Urinary bladder (tissue), 4 donors: ENCODE measurements around the gene TNNI3. TPM values are rescaled to one million over a fixed set of nuclear protein-coding genes. Genes with fewer than 3 reads are reported as not detected.
"Not testable (repeated sequence)": the region's sequence is repeated elsewhere in the genome, so short reads cannot be mapped to it uniquely, and the experiment has no call there.

ENCODE experiments used
- DNase-seq: peaks from one replicate; pipeline ENCODE4 v3.0.0-alpha.2; 2015; ENCODE audit errors: extremely low spot score
- H3K27ac ChIP-seq: one replicate; pipeline ENCODE4 v1.5.1; 2013; ENCODE audit warnings: low read depth, mild to moderate bottlenecking, moderate library complexity
- H3K36me3 ChIP-seq: one replicate; pipeline ENCODE4 v1.6.1; 2013; ENCODE audit warnings: mild to moderate bottlenecking, moderate library complexity; ENCODE audit not compliant: insufficient read depth
- H3K4me1 ChIP-seq: one replicate; pipeline ENCODE4 v1.6.1; 2013; ENCODE audit warnings: mild to moderate bottlenecking, moderate library complexity; ENCODE audit not compliant: insufficient read depth
- H3K4me3 ChIP-seq: one replicate; pipeline ENCODE4 v1.5.1; 2013; ENCODE audit warnings: low read depth, low read length
- whole genome bisulfite sequencing: extraction: QIAGEN DNeasy Blood & Tissue Kit; methylation state at CpG from one replicate; pipeline ENCODE4 v1.1.7; 2013; 5-methylcytosine and 5-hydroxymethylcytosine counted together
- polyA plus RNA-seq: library from polyadenylated mRNA; stranded (reverse); fragments of 200-250 nt; gene quantifications from one replicate; pipeline ENCODE4 v1.2.3, GENCODE V29; 2013
- total RNA-seq: library from RNA; depleted of rRNA; stranded (reverse); fragments of >200 nt; gene quantifications from one replicate; pipeline ENCODE4 v1.2.3, GENCODE V29; 2014
- donor health status: healthy with polysubstance abuse.
- donor health status: healthy.

TNNI3 gene
- total and polyA plus RNA-seq, 2 donors = not detected

GRCh38 chr19:55117663-55118391 lies 39.7 kb downstream of the TNNI3 start:
- WGBS = under 1% methylated on average over 44 of the region's 44 CpGs
- no peaks in the 10 kb centered on the region for H3K4me1 ChIP-seq

GRCh38 chr19:55116859-55117662 lies 40.5 kb downstream of the TNNI3 start, which contains the start of gene PPP1R12C:
PPP1R12C (minus strand) TSS chr19:55117637; CDS start chr19:55117543, 94 bp downstream.
- H3K4me3 ChIP-seq = peak within 1 kb of the TSS; percentile 96
- H3K4me1 ChIP-seq = no peaks in the 10 kb centered on the region
- peak within 1 kb of the TSS; percentile 80 for H3K27ac ChIP-seq
- H3K36me3 ChIP-seq = no peaks in the 10 kb centered on the region
- WGBS = under 1% methylated on average over 97 of the region's 97 CpGs
- no peak for DNase-seq

More at GRCh38 chr19:55117663-55118391, 39.7 kb downstream of the TNNI3 start:
- H3K4me3 ChIP-seq = peak overlapping the region; percentile 96
- peak overlapping the region; percentile 35 for H3K27ac ChIP-seq
- peak; percentile 95 for DNase-seq
- H3K36me3 ChIP-seq = no peaks in the 10 kb centered on the region

DNA sequence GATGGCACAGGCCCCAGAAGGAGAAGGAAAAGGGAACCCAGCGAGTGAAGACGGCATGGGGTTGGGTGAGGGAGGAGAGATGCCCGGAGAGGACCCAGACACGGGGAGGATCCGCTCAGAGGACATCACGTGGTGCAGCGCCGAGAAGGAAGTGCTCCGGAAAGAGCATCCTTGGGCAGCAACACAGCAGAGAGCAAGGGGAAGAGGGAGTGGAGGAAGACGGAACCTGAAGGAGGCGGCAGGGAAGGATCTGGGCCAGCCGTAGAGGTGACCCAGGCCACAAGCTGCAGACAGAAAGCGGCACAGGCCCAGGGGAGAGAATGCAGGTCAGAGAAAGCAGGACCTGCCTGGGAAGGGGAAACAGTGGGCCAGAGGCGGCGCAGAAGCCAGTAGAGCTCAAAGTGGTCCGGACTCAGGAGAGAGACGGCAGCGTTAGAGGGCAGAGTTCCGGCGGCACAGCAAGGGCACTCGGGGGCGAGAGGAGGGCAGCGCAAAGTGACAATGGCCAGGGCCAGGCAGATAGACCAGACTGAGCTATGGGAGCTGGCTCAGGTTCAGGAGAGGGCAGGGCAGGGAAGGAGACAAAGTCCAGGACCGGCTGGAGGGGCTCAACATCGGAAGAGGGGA lies 41.2 kb downstream of the TNNI3 start:
- under 1% methylated on average over 25 of the region's 25 CpGs for WGBS
- H3K4me3 ChIP-seq = peak overlapping the region; percentile 96
- no peaks in the 10 kb centered on the region for H3K36me3 ChIP-seq
- no peak for DNase-seq
- H3K27ac ChIP-seq = peak overlapping the region; percentile 80
- no peaks in the 10 kb centered on the region for H3K4me1 ChIP-seq

- no peak overlapping the region for H3K27ac ChIP-seq
- peak overlapping the region; percentile 96 for H3K4me3 ChIP-seq
- DNase-seq = no peak
- no peaks in the 10 kb centered on the region for H3K4me1 ChIP-seq
- no peaks in the 10 kb centered on the region for H3K36me3 ChIP-seq
- 30% methylated on average over 13 of the region's 13 CpGs for WGBS
Observed at GRCh38 chr19:55115446-55116065, 42.0 kb downstream of the TNNI3 start.

- no peak for DNase-seq
- no peak overlapping the region for H3K27ac ChIP-seq
- no peaks in the 10 kb centered on the region for H3K4me1 ChIP-seq
- H3K36me3 ChIP-seq = no peaks in the 10 kb centered on the region
- no peak overlapping the region for H3K4me3 ChIP-seq
- WGBS = 70% methylated on average over 9 of the region's 9 CpGs
Observed at GRCh38 chr19:55114566-55115145, 42.9 kb downstream of the TNNI3 start.

DNA sequence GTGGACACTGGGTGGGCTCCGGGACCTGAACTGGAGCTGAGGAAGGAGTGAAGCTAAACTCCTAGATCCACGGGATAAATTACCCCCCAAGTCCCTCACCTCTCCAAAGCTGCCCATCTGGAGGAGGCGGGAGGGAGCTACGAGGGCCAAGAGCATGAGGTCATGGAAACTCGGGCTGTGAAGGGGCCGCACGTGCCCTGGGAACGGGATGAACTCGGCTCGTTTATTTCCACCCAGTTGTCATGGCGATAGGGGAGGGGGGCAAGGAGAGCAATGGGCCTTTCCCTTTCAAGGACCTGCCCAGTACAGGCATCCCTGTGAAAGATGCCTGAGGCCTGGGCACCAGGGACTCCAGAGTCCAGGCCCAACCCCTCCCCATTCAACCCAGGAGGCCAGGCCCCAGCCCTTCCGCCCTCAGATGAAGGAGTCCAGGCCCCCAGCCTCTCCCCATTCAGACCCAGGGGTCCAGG lies 43.9 kb downstream of the TNNI3 start:
- Histone ChIP-seq H3K4me1 (no peaks in the 10 kb centered on the region), H3K27ac (peak overlapping the region; percentile 60), H3K36me3 (no peaks in the 10 kb centered on the region), H3K4me3 (no peak overlapping the region)
- 20% methylated on average over 12 of the region's 12 CpGs for WGBS
- peak; percentile 73 for DNase-seq

DNA sequence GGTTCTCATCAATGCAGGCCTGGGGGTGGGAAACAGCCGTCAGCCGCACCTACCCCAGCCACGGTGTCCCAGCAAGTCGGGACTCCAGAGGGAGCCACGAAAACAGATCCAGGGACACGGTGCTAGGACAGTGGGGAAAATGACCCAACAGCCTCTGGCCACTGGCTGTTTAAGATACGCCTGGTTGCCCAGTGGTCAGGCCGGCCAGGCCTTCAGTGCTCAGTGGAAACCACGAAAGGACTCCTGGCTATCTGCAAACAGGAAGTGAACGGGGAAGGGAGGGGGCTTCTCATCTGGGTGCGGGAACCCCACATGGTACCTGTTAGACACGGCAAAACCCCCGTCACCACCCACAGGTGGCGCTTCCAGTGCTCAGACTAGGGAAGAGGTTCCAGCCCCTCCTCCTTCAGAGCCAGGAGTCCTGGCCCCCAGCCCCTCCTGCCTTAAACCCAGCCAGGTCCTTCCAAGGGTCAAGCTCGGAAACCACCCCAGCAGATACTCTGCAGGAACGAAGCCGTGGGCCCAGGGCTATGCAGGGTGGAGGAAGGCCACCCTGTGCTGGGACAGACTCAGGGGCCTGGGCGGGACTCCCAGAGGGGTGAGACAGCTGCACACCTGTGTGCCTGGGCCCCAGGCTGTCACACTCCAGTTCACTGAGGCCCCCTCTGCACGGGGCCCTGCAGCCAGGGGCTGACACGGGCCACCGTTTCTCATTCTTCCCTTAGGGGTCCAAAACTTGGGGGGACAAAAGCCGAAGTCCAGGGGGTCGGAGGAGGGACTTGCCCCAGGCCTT lies 44.6 kb downstream of the TNNI3 start:
- no peak for DNase-seq
- Histone ChIP-seq H3K4me1 (no peaks in the 10 kb centered on the region), H3K36me3 (no peaks in the 10 kb centered on the region)

GRCh38 chr19:55112246-55112776 lies 45.2 kb downstream of the TNNI3 start:
- Histone ChIP-seq H3K27ac (peak overlapping the region; percentile 40), H3K36me3 (no peaks in the 10 kb centered on the region), H3K4me1 (no peaks in the 10 kb centered on the region), H3K4me3 (no peak overlapping the region)
- 93% methylated on average over 25 of the region's 25 CpGs for WGBS
- no peak for DNase-seq

More for the DNA sequence above, 44.6 kb downstream of the TNNI3 start:
- 54% methylated on average over 23 of the region's 23 CpGs for WGBS
- Histone ChIP-seq H3K4me3 (no peak overlapping the region), H3K27ac (peak overlapping the region; percentile 60)

DNA sequence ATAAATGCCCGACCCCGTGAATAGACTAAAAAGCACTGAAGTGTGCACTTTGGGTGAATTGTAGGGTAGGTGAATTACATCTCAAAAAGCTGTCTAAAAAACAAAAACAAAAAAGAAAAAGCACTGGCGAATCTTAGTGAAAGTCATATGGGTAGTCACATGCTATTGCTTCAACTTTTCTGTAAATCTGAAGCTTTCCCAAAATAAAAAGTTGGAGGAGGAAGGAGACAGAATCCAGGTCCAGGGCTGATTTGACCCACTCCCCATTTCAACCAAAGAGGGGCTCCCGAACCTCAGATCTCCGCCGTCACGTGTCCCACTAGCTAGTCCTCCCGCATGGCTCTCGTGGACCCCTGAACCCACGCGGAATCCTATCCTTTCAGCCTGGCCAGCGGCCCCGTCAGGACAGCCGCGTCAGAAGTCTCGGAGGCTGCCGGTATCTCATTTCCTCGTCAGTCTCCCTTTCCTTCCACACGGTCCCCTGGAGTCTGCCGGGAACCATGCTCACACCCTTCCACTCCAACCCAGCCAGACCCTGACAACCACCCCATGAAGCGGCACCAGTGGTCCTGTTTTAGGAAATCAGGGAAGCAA lies 46.2 kb downstream of the TNNI3 start:
- Histone ChIP-seq H3K4me3 (no peak overlapping the region), H3K4me1 (no peaks in the 10 kb centered on the region), H3K36me3 (no peaks in the 10 kb centered on the region), H3K27ac (no peak overlapping the region)
- no peak for DNase-seq
- WGBS = 78% methylated on average over 21 of the region's 21 CpGs

GRCh38 chr19:55109527-55110291 lies 47.8 kb downstream of the TNNI3 start:
- 83% methylated on average over 20 of the region's 20 CpGs for WGBS

GRCh38 chr19:55107252-55107651 lies 50.3 kb downstream of the TNNI3 start:
- not testable (repeated sequence) for H3K27ac ChIP-seq, H3K4me1 ChIP-seq, DNase-seq, H3K36me3 ChIP-seq, H3K4me3 ChIP-seq
- WGBS = 99% methylated on average over 3 of the region's 3 CpGs

More at GRCh38 chr19:55109527-55110291, 47.8 kb downstream of the TNNI3 start:
- Histone ChIP-seq H3K4me1 (no peaks in the 10 kb centered on the region), H3K27ac (no peak overlapping the region), H3K36me3 (no peaks in the 10 kb centered on the region), H3K4me3 (no peak overlapping the region)
- no peak for DNase-seq
